ENCODE measurements around the gene SH3PXD2A. TPM values are rescaled to one million over a fixed set of nuclear protein-coding genes. Genes with fewer than 3 reads are reported as not detected.
"Not testable (repeated sequence)": the region's sequence is repeated elsewhere in the genome, so short reads cannot be mapped to it uniquely, and the experiment has no call there.

Gene SH3PXD2A
- total RNA-seq, 1 donor from 2014 or later: 166 TPM

DNA sequence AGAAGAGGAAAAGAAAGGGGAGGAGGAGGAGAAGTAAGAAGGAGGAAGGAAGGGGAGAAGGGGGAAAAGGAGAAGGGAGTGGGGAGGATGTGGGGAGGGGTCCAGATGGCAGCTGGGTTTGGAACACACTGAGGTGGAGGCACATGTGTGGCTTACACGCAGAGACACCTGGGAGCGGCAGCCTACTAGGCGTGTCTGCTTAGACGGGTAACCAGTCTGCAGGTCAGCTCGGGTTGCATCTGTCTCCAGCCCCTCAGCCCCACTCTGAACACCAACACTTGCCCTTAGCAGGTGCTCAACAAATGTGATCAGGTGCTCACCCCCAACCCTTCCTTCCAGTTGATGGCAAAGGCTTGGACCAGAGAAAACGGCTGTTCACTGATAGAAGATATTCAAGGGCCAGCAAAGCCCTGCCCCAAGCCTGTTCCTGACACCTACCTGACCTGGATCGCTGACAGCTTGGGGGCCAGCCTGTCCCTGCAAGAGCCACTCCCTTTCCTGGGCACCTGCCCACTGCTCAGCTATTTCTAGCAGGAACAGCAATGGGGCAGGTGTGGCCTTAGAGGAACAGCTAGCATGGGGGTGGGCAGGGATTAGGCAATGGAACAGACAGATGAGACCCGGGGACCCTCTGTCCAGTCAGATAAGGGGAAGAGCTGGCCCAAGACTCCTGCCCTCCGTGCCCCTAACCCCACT, 70.5 kb downstream of the SH3PXD2A start:
- ATAC-seq: no peak
- intact Hi-C loops (cut with DNase I): no loop called here
- no peak for DNase-seq (ENCODE audit: low spot score)

DNA sequence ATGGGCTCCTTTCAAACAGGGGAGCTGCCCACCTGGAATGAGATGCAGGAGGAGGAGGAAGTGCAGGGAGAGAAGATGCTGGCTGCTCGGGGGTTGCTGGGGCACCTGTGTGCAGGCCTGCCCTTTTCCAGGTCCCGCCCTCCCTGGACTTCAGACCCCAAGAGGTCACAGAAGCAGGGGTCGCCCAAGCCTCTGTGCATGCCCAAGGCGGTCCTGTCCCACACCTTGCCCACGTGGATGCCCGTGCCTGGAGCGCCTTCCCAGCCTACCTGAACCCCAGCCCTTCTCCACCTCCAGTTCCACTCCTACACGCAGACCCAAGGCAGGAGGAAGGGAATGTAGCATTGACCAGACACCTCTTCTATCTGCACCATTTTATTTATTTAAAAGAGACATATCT, 71.3 kb downstream of the SH3PXD2A start:
- DNase-seq (ENCODE audit: low spot score) (no peak), ATAC-seq (no peak)
- intact Hi-C loops (cut with DNase I): no loop called here

- intact Hi-C loops (cut with DNase I): no loop called here
- DNase-seq (ENCODE audit: low spot score) (no peak), ATAC-seq (no peak)
Measured at GRCh38 chr10:103783681-103784080, 71.7 kb downstream of the SH3PXD2A start.

DNA sequence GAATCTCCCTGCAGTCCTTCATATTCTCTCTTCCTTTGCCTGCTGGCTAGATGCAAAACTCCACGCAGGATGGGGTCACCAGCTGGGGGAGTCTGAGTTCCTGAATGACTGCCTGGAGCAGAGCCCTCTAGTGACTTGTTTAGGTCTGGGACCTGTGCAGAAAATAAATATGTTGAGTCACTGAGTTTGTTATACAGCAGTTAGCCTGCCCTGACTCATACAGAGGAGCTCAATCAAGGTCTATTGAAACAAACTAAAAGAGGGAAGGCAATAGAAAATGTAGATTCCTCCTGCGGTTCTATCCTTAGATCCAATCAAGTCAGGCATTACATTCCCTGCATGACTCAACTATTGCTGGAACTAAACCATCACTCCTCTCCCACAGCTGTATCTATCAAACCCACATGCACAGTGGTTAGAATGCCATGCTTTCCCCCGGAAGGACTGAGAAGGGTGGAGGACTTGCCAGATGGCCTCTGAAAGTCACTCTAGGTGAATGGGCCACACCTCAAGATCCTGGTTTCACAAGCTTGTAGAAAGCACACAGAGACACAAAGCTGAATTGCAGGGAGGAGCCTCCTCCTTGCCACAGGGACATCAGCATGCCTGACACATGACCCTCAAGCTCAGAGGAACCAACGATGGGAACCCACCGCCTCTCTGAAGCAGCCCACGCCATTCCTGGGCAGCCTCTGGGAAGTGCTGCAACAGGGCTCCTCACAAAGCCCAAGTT, 73.9 kb downstream of the SH3PXD2A start:
- intact Hi-C loops (cut with DNase I): no loop called here
- ATAC-seq (no peak), DNase-seq (ENCODE audit: low spot score) (no peak)

DNA sequence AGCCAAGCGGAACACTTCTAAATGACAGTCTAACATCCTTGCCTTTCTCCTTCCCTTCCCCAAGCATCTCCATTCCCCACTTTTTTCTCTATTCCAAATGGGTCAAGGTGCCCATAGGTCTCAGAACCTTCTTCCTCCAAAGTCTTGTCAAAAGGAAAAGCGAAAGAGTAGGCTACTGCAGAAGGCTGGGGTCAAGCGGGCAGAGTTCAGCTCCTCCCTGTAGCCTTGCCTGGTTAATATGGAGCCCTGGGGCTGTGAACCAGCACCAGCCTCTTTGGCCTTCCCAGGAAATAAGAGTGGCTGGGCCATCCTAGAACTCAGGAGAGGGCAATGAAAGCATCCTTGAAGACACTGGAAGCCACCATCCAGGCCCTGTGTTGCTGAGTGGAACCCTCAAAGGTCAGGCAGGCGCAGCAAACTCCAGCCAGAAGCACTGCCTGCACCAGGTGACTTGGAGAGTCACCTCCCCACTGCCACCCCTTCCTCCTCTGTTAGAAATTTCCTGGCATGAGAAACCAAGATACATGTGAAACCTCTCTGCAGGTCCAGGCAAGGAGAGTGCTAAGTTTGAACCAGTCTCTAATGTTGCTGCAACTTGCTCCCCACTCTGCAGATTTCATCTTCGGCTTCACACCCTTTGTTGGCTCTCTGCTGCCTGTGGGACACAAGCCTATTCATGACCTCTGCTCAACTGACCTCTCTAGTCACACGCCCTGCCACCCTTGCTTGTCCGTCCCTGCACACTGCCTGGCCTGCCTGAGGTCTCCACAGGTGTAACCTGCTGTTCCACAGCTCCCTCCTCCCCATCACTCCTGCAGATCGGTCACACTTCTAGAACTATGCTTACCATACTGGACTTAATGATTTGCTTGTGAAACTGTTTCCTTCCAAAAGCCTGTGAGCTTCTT, 74.9 kb downstream of the SH3PXD2A start:
- ATAC-seq (no peak), DNase-seq (ENCODE audit: low spot score) (no peak)
- intact Hi-C loops (cut with DNase I): no loop called here

GRCh38 chr10:103778358-103779139, 76.8 kb downstream of the SH3PXD2A start:
- DNase-seq (ENCODE audit: low spot score) (no peak), ATAC-seq (no peak)
- intact Hi-C loops (cut with DNase I): no loop called here

- DNase-seq (ENCODE audit: low spot score) (no peak), ATAC-seq (peak; percentile 28)
- intact Hi-C loops (cut with DNase I): no loop called here
Measured at GRCh38 chr10:103776878-103777591, 78.3 kb downstream of the SH3PXD2A start.

GRCh38 chr10:103775776-103776175, 79.6 kb downstream of the SH3PXD2A start:
- ATAC-seq: no peak
- intact Hi-C loops (cut with DNase I): no loop called here
- DNase-seq (ENCODE audit: low spot score): no peak

DNA sequence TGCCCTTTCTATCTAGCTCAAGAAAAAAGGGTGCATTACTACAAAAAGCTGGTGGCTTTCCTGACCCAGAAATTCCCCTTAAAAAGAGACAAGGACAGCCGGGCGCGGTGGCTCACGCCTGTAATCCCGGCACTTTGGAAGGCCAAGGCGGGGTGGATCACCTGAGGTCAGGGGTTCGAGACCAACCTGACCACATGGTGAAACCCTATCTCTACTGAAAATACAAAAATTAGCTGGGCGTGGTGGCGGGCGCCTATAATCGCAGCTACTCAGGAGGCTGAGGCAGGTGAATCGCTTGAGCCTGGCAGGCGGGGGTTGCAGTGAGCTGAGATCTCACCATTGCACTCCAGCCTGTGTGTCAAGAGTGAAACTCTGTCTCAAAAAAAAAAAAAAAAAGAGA, 82.5 kb downstream of the SH3PXD2A start:
- ATAC-seq; intact Hi-C loops (cut with DNase I); DNase-seq (ENCODE audit: low spot score): not testable (repeated sequence)

- intact Hi-C loops (cut with DNase I): no loop called here
- ATAC-seq (peak; percentile 91), DNase-seq (ENCODE audit: low spot score) (peak; percentile 82)
Measured at GRCh38 chr10:103772096-103772845, 83.1 kb downstream of the SH3PXD2A start.

GRCh38 chr10:103770139-103770538, 85.2 kb downstream of the SH3PXD2A start:
- intact Hi-C loops (cut with DNase I): no loop called here
- DNase-seq (ENCODE audit: low spot score) (no peak), ATAC-seq (no peak)

DNA sequence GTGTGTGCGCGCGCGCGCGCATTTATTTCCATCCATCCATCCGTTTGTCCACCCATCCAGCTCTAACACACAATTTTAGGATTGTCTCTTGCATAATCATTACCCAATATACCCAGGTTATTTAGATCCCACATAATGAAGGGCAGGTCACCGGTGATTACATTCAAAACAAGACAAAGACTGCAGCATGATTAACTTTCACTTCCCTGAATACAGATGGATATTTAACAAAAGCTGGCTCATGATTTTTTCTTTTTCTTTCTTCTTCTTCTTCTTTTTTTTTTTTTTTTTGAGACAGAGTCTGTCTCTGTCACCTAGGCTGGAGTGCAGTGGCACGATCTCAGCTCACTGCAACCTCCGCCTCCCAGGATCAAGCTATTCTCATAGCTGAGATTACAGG, 86.2 kb downstream of the SH3PXD2A start:
- intact Hi-C loops (cut with DNase I): no loop called here
- DNase-seq (ENCODE audit: low spot score) (no peak), ATAC-seq (no peak)

- intact Hi-C loops (cut with DNase I): no loop called here
- ATAC-seq: no peak
- DNase-seq (ENCODE audit: low spot score): no peak
Measured at GRCh38 chr10:103768345-103768744, 87.0 kb downstream of the SH3PXD2A start.

- intact Hi-C loops (cut with DNase I): no loop called here
- ATAC-seq (no peak), DNase-seq (ENCODE audit: low spot score) (no peak)
Measured at GRCh38 chr10:103767756-103768155, 87.6 kb downstream of the SH3PXD2A start.

DNA sequence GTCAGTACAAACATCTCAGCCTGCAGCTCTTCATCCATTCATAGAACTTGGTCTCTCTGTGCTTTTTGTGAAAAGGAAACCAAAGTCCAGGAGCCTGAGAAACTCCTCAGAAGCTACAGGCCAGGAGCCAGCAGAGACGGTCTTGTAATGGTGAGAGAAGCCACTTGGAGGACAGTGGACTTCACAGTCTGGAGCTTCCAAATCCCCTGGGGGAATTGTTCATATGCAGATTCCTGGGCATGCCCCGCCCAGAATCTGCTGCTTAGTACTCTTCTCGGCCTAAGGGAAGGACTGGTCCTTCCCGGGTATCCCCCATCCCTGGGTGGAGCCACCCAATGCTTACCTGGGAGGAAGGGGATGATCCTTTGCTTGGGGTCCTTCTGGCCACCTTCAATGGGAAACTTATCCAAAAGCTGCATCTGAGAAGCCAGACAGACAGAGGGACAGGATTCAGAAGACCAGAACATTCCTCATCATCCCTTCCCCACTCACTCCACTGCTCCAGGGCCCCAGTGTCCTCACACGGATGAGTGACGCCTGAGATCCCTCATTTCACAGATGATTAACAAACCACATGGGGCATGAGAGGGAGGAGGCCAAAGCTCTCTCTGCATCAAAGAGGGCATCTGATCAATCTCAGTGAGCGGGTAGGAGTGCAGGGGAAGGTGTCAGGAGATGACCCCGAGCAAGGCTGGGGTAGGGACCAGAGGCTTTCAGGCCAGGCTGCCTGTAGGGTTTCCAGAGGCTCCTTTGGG, 88.4 kb downstream of the SH3PXD2A start:
- intact Hi-C loops (cut with DNase I): no loop called here
- no peak for DNase-seq (ENCODE audit: low spot score)
- no peak for ATAC-seq

- ATAC-seq (no peak), DNase-seq (ENCODE audit: low spot score) (no peak)
- intact Hi-C loops (cut with DNase I): no loop called here
Measured at GRCh38 chr10:103765981-103766380, 89.4 kb downstream of the SH3PXD2A start.

DNA sequence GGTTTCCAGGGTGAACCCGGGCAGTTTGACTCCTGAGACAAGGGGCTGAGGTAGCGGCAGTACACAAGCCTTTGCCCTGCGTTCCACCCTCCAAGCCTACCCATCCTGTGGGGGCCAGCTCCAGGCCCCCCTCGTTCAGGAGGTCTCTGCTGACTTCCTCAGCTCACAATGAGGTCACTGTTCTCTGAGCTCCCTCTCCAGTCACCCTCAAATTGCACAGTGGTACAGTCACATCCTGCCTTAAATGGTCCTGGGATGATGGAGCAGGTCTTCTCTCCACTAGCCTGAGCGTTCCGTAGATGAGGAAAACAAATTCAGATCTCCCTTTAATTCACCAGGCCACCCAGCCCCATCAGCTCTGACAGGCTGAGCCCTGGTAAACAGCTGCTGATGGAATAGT, 90.2 kb downstream of the SH3PXD2A start:
- ATAC-seq: no peak

More for the DNA sequence above, 90.2 kb downstream of the SH3PXD2A start:
- DNase-seq (ENCODE audit: low spot score): no peak
- intact Hi-C loops (cut with DNase I): no loop called here

Data from sciatic nerve (tissue), 2 donors.